ENCODE data around the gene CERS2.

The CERS2 gene, protein sequence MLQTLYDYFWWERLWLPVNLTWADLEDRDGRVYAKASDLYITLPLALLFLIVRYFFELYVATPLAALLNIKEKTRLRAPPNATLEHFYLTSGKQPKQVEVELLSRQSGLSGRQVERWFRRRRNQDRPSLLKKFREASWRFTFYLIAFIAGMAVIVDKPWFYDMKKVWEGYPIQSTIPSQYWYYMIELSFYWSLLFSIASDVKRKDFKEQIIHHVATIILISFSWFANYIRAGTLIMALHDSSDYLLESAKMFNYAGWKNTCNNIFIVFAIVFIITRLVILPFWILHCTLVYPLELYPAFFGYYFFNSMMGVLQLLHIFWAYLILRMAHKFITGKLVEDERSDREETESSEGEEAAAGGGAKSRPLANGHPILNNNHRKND

GRCh38 chr1:150974580-150975478 lies at the start of gene CERS2:
Gene CERS2, minus strand, starts transcription at chr1:150974835. Its CDS starts 5,745 bp downstream, at chr1:150969090.
- peak; percentile 55 to 62 (median 60) for DNase-seq (ENCODE audit: low read depth in 3 of 3)

DNA sequence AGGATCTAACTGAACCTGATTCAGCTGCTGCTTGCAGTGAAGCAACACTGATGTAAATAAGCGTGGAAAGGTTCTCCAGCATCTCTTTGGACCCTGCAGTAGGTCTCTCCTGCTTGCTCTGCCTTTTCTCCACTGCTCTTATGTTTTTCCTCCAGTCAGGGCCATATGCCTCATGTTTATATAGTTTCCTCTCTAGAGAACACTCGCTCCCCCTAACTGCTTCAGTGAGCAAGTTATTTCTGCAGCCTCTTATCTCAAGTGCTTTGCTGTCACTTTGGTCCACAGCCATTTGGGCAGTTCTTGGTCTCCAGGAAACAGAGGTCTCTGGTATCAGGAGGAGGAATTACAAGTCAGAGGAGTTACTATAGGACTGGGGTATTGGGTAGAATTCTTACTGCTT lies 38.9 kb upstream of the CERS2 start:
- no peak for DNase-seq (ENCODE audit: low read depth in 3 of 3)

DNA sequence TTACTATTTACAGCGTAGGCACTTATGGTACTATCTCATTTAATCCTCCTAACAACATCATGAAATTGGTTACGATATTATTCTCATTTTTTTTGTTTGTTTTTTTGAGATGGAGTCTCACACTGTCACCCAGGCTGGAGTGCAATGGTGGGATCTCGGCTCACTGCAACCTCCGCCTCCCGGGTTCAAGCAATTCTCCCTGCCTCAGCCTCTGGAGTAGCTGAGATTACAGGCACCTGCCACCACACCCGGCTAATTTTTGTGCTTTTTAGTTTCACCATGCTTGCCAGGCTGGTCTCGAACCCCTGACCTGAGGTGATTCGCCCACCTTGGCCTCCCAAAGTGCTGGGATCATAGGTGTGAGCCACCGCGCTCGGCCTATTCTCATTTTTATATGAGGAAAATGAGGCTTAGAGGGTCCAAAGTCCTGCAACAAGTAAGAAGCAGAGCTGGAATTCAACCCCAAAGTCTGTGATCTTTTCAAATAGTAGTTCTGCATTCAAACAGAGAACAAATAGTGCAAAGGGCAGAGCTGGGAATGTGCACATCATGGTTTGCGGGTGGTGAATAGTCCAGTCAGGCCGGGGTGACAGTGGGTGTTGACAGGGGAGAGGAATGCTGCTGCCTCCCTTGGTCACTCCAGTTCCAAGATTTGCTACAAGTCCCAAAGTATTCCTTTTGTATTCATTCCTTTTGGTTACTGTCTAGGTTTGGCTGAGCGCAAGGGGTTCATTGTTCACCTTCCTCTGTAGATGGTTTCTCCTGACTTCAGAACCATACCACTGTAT lies 38.2 kb upstream of the CERS2 start:
- DNase-seq (ENCODE audit: low read depth in 3 of 3) = no peak

DNA sequence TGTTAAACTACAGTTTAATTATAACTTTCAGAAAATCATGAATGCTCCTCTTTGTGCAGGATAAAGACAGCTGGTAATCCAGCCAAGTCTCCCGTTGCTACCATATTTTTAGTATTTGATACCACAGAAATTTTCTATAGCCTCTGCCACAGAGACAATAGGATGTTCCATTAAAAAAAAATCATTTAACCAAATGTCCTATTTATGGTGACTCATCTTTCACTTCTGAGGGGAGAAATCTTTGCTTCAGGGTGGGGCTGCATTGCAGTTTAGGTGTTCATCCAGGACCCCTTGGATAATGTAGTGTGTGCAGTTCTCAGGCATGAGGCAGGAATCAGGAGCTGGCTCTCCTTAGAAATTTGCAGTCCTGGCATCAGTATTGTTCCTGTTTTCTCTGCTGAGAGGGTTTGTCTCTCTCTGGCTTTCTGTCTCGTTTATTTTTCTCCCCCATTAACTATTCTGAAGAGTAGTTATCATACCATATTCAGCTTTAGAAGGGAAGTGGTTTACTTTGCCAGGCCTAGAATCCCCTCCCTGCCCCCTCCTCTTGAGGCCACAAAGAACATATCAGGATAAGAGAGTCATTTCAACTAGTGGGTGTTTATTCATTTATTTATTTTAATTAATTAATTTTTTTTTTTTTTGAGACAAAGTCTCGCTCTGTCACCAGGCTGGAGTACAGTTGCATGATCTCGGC lies 36.7 kb upstream of the CERS2 start:
- no peak for DNase-seq (ENCODE audit: low read depth in 3 of 3)

DNA sequence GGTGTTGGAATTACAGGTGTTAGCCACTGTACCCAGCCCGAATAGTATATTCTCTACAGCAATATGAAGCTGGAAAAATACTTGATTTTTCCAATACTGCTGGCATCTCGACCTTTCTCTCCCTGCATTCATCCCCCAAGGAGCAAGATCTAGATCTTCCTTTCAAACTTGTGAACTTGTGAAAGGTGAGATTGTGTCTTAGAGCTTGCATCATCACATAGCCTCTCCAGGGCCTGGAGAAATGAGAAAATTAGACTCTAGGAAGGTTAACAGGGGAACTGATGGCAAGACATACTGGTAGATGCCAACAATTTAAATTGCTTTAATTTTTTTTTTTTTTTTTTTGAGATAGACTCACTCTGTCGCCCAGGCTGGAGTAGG lies 35.7 kb upstream of the CERS2 start:
- no peak for DNase-seq (ENCODE audit: low read depth in 3 of 3)

GRCh38 chr1:151009674-151010345 lies 35.2 kb upstream of the CERS2 start:
- no peak for DNase-seq (ENCODE audit: low read depth in 3 of 3)

GRCh38 chr1:151009206-151009587 lies 34.6 kb upstream of the CERS2 start:
- no peak for DNase-seq (ENCODE audit: low read depth in 3 of 3)

GRCh38 chr1:151008244-151009205 lies 33.9 kb upstream of the CERS2 start, which contains the start of gene PRUNE1:
Gene PRUNE1, plus strand, starts transcription at chr1:151008449. Its CDS starts 184 bp downstream, at chr1:151008633.
- DNase-seq (ENCODE audit: low read depth in 3 of 3) = peak; percentile 87 to 94 (median 88)

DNA sequence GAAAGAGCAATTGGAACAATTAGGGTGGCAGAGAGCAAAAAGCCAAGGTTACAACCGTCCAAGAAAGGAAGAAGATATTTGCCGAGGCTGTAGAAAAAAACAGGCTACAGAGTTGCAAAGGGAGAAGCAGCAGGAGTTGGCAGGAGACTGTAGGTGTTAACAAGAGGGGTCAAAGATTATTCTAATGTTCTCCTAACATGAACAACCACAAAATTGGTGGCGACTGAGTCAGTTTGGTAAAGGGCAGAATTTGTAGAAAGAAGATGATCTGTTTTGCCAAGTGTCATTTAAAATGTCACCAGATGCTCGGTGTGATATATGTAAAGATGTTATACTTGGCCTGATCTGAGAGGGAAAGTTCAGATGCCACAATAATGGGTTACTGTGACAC lies 33.2 kb upstream of the CERS2 start:
- DNase-seq (ENCODE audit: low read depth in 3 of 3) = no peak

- DNase-seq (ENCODE audit: low read depth in 3 of 3) = no peak
Measured at GRCh38 chr1:151006327-151007052, 31.9 kb upstream of the CERS2 start, which contains the start of gene MINDY1. Gene MINDY1, minus strand, starts transcription at chr1:151006902. Its CDS starts 4,285 bp downstream, at chr1:151002617.

- no peak for DNase-seq (ENCODE audit: low read depth in 3 of 3)
Measured at GRCh38 chr1:151005729-151006319, 31.2 kb upstream of the CERS2 start.

DNA sequence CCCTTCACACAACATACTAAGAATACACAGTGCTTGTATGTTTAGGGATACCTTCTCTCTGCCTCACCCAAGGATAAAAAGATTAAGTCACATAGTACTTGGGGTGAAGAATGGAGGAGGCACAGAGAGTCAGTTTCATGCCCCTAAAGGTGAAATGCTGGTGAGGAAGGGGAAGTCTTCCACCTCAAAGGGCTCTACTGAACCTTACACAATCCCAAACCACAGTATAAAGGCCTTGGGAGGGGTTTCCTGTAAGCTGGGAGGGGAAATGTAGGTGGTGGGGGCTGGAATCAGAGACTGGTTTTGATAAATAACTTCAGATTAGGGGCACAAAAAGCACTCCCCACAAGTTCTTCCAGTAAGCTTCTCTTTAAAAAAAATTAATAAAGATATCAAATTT lies 28.5 kb upstream of the CERS2 start:
- no peak for DNase-seq (ENCODE audit: low read depth in 3 of 3)

GRCh38 chr1:151002611-151003010 lies 28.0 kb upstream of the CERS2 start:
- no peak for DNase-seq (ENCODE audit: low read depth in 3 of 3)

DNA sequence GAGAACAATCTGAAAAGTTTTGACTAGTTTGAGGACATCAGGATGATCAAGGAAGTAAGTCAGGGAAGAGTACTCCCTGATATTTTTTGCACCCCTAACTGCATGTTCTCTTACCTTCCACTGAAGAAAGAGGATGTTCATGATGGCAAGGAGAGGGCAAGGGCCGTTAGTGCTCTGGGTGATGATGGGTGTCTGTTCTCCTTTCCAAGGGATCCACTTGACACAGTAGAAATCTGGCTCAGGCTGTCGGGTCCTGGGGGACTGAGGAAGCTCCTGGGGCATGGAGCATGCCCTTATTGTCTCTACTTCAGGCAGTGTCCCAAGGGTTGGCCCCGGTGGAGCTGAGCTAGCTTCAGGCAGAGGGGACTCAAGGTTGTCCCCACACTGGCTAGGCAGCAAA lies 27.4 kb upstream of the CERS2 start:
- DNase-seq (ENCODE audit: low read depth in 3 of 3) = no peak

- no peak for DNase-seq (ENCODE audit: low read depth in 3 of 3)
Measured at GRCh38 chr1:151001602-151002001, 27.0 kb upstream of the CERS2 start.

DNA sequence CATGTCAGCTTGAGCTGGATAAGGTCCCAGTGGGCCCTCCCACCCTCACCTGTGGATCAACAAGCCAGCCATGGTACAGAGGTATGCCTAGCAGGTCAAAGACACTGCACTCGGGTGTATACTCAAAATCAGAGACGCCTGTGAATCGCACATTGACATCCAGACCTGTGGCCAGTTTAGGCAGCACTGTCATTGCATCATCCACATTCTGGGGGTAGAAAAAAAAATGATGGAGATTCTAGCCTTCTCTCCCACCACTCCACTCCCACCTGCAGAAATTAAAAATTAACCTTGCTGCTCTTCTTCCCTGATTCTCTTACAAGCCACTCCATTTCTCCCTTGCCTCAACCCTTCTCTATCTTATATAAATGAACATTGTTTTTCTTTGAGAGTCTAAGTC lies 25.8 kb upstream of the CERS2 start:
- DNase-seq (ENCODE audit: low read depth in 3 of 3) = no peak

DNA sequence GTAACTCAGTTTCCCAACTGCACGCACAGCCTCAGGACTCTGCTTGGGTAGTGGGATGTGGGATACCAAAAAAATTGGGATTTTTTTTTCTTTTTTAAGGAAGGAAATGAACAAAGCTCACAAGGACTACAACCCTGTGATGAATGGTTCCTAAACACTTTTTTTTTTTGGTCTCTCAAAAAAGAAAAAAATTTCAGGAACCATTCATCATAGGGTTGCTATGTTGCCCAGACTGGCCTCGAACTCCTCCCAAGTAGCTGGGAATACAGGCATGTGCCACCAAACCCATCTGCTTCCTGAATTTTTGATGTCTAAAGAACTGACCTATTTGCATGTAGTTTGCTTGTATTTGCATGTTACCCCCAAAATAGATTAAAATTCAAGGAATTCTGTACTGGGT lies 25.3 kb upstream of the CERS2 start:
- no peak for DNase-seq (ENCODE audit: low read depth in 3 of 3)

DNA sequence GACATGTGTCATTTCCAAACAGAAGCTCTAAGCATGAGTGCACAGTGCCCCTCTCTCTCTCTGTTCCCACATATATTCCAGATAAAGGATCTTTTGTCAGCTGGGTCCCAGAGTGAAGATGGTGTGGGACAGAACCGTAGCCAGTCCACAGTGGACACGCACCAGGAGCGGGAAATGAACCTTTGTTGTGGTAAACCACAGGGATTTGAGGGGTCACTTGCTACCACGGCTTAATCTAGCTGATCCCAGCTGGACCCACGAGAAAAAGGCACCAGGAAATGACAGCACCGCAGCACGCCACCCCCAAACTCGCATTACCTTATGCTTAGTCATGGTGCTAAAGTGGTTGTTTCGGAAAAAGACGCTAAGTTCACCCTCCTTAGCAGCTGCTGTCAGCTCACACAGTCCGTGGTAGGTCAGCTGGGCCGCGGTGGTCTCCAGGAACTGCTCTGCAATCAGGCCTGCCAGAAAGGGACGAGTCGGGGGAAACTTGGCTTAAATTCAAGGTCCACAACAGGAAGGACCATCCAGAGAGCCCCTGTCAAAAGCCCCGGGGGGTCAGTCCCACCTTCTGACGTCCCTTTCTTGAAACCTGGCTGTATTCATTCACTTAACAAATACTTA lies 24.5 kb upstream of the CERS2 start:
- no peak for DNase-seq (ENCODE audit: low read depth in 3 of 3)

All from stimulated activated CD4-positive, alpha-beta T cell treated with anti-CD3 and anti-CD28 coated beads, TNF-alpha, amount 100 ng/mL, for 4 hours (primary cell).